ENCODE data around the gene MACF1.
"Not testable (repeated sequence)": the region's sequence is repeated elsewhere in the genome, so short reads cannot be mapped to it uniquely, and the experiment has no call there.

The MACF1 gene

GRCh38 chr1:39499668-39500067 is 295.2 kb downstream of the MACF1 start:
- DNase-seq: no peak

DNA sequence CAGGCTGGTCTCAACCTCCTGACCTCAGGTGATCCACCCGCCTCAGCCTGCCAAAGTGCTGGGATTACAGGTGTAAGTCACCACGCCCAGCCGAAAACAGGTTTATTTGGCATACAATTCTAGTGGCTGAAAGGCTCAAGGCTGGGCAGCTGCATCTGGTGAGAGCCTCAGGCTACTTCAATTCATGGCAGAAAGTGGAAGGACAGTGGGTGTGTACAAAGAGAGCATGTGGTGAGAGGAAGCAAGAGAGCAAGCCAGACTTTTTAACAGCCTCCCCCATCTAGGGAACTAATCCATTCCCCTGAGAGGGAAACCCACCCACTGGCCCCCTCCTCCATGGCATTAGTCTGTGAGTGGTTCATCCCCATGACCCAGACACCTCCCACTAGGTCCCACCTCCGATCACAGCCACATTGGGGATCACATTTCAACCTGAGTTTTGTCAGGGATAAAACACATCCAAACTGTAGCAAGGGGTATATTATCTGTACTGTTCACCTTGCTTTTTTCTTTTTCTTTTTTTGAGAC is 296.4 kb downstream of the MACF1 start:
- DNase-seq: no peak

- no peak for DNase-seq
Measured at GRCh38 chr1:39501666-39502065, 297.2 kb downstream of the MACF1 start.

- not testable (repeated sequence) for DNase-seq
Measured at GRCh38 chr1:39504436-39504835, 299.9 kb downstream of the MACF1 start.

GRCh38 chr1:39505289-39505688 is 300.8 kb downstream of the MACF1 start:
- no peak for DNase-seq

DNA sequence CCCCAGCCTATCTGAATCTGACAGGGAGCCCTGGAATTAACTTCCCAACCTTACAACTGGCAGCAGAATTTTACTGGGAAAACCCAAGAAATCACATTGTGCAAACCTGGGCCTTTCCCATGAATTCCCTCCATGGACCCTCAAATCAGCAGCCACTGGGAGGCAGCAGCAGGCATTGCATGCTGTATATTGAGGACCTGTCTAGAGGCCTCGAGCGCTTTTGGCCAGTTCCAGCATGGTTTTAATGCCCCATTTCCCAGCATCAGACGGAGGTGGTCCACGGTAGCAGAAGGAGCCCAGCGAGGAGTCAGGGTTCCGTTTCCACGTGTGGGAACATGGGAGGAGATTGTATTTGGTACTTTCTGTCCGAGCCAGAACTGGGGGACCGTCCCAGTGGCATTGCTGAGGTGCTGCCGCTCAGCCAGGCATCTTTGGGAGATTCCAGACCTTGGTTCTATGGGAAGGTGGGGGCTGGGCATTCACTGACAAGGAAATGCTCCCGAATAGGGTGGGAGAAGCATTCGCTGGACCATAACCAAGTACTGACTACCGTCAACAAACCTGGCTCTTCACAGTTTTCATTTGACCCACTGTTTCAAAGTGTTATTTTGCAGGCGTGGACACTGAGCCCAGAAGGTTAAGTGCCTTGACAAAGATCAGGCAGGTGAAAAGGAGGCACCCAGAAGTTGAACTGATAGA is 302.9 kb downstream of the MACF1 start:
- DNase-seq: no peak

GRCh38 chr1:39508266-39508665 is 303.8 kb downstream of the MACF1 start:
- no peak for DNase-seq

DNA sequence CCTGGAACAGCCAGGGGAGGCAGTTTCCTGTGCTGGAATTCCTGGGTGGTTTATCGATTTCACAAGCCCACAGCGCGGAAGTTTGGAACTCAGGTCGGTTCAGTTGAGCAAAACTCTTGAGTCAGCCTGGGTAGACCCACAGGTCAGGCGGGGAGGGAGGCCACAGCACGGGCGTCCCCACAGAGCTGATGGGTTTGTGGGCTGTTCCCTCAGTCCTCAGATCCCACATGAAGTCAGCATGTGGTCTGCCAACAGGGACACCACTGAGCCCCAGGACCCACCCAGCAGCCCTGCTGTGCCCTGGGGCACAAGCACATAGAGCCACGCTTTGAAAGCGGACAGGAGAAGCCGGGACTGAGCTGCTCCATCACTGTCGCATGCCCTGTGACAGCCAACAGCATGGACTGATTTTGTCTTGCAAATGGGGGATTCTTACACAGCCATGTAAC is 304.4 kb downstream of the MACF1 start:
- DNase-seq: no peak

- DNase-seq: no peak
Measured at GRCh38 chr1:39509360-39510009, 305.0 kb downstream of the MACF1 start.

DNA sequence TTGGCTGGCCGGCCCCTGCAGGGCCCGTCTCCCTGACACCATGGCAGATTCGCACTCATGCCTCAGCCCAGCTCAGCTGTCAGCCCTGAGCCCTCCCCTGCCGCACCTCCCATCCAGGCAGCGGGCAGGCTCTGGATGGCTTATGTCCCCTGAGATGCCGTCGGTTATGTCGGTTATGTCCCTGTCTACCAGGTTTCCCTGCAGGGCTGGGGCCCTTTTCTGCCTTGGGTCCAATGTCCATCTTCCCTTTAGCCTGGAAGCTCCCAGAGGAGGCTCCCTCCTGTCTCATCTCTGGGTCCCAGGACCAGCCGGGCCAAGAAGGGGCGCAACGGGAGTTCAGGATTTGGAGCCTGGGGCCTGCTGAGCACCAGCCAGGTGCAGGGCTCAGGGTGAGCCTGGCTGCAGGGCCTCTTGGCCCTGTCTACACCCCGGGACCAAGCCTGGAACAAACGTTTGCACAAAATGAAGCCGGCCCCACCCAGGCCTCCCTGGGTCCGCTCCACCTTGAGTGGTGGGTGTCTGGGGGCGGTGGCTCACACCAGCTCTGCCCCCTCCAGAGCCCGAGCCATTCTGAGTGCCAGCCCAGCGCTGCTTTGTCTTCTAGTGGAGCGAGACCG is 306.2 kb downstream of the MACF1 start:
- not testable (repeated sequence) for DNase-seq

- DNase-seq: not testable (repeated sequence)
Measured at GRCh38 chr1:39511477-39511876, 307.0 kb downstream of the MACF1 start.

DNA sequence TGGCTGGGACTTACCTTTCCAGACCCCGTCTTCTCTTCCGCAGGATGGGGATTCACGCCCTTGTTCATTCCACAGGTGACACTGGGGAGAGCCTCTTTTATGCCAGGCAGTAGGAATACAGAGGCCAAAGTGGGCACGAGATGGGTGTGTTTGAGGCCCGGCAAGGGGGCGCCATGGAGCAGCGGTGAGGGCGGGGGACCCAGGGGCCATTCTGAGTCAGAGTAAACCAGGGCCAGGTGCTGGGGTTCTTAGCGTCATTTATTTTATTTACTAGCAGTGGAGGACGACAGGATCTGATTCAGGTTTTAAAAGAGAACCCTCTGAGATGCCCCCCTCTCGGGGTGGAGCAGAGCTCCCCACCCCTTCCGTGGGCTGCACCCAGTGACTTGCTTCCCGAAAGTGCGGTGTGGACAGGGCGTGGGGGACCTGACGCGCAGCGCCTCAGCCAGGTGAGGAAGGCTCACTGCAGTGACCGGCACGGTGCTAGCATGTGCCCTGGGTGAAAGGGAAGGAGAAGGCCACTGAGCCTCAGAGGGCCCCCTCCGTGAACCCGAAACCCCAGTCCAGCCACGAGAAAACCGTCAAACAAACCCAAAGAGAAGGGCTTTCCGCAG is 307.8 kb downstream of the MACF1 start:
- DNase-seq: not testable (repeated sequence)

- DNase-seq: not testable (repeated sequence)
Measured at GRCh38 chr1:39514710-39515124, 310.2 kb downstream of the MACF1 start.

GRCh38 chr1:39515131-39516086 is 310.9 kb downstream of the MACF1 start:
- peak; percentile 49 for DNase-seq

DNA sequence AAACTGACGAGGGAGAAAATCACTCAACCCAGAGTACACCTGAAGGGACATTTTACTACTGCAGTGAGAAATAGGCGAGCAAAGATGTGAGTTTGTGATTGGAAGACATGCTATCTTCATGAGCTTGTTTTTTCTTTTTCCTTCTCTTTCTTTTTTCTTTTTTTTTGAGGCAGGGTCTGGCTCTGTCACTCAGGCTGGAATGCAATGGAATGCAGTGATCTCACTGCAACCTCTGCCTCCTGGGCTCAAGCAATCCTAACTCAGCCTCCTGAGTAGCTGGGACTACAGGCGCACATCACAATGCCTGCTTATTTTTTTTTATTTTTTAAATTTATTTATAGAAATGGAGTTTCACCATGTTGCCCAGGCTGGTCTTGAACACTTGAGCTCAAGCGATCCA is 312.3 kb downstream of the MACF1 start:
- not testable (repeated sequence) for DNase-seq

DNA sequence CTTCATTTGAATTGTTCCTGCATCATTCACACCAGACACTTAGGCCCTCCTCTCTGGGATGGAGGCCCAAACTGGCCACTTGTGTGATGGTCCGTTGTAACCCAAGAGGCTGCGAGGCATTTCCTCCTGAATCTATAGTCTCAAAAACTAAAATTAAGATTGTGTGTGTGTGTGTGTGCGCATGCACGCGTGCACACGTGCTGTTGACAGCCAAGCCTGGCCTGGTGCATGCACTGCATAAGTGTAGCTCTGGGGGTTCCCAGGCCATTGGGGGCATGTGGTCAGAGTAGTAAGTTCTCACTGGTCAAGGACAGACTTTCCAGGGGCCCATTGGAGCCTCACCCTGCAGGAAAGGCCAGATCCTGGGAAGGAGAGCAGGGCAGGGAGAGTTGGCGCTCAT is 313.4 kb downstream of the MACF1 start:
- not testable (repeated sequence) for DNase-seq

GRCh38 chr1:39519376-39519775 is 314.9 kb downstream of the MACF1 start:
- not testable (repeated sequence) for DNase-seq

DNA sequence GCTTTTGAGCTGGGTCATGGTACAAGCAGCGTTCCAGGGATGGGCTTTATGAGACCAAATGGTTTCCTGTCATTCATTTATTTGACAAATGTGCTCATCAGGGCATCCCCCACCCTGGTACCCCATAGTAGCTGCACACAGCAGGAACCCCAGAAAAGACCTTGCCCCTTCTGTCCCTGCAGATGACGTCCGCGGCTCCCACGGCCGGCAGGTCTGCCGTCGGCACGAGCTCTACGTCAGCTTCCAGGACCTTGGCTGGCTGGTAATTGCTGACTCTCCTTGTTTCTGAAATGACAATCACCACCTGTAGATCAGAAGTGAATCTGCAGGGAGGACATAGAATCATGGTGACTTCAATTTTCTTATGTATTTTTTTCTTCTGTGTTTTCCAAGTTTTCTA is 317.7 kb downstream of the MACF1 start:
- not testable (repeated sequence) for DNase-seq

DNA sequence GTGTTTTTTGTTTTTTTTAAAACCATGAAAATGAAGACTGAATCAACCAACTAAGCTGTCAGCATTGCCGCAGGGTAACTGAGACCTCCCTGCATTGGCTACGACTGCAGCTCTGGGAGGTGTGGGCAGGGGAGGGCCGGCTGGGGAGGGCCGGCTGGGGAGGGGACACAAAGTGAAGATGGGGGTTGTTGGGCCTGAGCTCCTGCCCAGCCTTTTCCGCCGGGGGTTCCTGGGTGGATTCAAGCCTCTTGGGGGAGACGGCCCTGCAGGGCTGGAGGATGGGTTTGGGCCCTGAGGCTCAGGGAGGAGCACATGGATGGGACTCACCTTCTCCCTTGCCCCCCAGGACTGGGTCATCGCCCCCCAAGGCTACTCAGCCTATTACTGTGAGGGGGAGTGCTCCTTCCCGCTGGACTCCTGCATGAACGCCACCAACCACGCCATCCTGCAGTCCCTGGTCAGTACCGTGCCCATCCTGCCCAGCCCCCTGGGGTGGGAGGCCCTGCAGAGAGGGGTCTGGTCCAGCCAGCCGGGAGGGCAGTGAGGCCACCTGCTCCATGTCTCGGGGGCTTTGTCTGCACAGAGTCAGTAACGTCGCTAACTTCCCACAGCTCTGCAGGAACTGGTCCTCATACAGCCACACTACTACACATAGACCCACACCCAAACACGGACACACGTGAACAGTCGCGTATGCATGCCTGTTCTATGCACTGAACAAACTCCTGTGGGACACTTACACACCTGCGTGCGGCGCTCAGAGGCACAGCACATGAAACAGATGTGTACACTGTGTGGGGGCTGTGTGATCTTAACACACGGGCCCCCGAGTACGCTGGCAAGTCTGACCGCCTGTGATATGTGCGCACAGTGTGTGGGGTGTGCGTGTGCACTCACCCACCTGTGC is 318.4 kb downstream of the MACF1 start:
- DNase-seq: no peak

GRCh38 chr1:39524171-39524570 is 319.7 kb downstream of the MACF1 start:
- no peak for DNase-seq

Measured in retina (tissue), 1 donor.